GM21737 (cell line): Measurements from ENCODE around the gene FTO.
"Not testable (repeated sequence)": the region's sequence is repeated elsewhere in the genome, so short reads cannot be mapped to it uniquely, and the experiment has no call there.

Experiments used
- ATAC-seq: cut with Tn5 transposase; IDR thresholded peaks from one replicate; pipeline ENCODE4 v1.9.1; 2021; ENCODE audit warnings: mild to moderate bottlenecking, moderate library complexity; ENCODE audit not compliant: unreplicated experiment

The FTO gene

DNA sequence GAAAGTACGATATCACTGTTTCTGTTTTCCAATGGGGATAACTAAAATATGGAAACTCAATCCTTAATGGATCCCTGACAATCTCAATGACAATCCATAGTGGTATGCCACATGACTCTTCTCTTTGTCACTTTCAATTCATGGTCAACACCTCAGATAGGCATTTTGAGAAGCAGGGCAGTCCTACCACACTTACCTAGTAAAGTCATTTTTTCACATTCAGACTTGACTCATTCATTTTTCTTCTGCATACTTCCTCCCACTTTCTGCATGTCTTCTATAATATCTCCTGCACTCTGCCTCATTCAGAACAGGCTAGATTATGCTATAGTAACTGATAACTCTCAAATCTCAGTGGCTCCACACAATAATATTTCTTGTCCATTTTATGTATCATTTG is 117.5 kb downstream of the FTO start:
- no peak for ATAC-seq

DNA sequence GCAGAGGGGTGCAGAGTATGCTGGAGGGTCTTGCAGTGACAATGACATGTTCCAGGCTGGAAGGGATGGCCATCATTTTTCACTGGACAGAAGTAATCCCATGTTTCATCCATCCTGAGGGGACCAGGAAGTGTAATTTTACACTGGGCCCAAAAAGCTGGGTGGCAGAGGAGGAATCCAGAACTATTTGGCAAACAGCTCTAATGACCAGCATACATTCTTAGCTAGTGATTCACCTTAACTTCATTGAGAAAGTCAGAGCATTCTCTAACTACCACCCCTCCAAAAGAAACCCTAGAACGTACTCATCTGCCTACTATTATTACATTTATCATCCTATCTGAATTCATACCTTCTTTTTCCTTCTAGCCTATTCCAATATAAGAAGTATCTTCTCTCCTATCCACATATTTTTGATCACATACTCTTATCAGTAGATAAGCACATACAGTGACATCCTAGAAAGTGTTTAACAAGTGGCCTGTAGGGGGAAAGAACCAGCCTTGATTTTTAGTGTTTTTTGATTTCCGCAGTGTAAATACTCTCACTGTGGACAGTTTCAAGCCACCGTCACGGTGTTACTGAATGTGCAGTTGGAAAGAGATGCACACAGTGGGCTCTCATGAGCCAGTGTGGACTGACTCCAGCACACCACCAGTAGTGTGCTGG is 118.1 kb downstream of the FTO start:
- no peak for ATAC-seq

DNA sequence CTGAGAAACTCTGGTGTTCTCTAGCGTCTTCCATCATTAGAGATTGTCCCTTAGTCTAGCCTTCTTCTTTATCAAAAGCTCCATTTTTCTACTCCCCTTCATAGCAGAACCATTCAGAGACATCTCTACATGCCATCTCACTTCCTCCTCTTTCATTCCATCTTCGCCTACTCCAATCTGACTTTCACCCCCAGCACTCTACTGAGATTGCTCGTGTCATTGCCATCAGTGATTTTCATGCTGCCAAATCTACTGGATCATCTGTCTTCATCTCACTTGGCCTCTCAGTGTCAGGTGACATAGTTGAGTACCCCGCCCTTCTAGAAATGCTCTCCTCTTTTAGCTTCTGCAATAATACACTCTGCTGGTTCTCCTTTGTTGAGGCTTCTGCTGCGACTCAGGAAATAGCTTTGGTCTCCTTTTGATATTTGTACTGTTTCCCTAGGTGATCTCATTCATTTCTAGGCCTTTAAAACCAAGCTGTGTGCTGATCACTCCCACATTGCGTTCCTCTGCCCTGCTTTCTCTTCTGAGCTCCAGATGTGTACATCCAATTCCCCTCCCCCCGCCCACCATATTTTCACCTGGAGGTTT is 119.1 kb downstream of the FTO start:
- peak; percentile 87 for ATAC-seq

DNA sequence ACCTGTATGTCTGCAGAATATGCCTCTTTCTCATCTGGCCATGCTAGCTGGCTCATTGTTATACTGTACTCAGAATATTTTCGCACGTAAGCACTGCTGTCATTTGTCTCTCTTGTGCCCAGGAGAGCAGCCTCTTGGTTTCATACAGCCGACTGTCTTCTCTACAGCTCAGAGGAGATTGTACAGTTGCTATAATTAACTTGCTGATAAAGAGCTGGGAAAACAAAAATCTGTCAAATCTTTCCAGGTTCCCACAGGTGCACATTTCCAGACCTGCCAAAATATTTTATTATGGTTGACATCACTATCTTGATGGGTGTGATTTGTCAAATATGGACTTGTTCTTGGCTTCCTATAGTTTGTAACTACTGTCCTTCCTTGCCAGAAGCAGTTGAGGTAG is 122.7 kb downstream of the FTO start:
- ATAC-seq: no peak

DNA sequence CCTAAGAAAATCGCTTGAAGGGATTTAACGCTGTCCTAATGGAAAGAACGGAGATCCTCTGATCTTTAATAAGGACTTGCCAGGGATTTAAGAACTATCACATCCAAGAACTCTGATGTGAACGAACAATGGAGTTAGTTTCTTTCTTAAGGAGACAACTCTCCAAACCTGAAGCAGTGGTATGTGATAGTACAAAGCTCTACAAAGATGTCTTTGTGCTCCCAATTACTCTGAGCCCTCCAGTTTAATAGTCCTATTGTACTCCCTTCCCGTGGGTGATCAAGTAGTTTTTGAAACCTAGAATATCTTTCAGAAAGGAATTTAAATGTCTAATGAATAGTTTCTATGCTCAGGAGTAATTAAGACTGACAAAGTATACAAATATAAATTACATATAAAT is 123.8 kb downstream of the FTO start:
- ATAC-seq: no peak

DNA sequence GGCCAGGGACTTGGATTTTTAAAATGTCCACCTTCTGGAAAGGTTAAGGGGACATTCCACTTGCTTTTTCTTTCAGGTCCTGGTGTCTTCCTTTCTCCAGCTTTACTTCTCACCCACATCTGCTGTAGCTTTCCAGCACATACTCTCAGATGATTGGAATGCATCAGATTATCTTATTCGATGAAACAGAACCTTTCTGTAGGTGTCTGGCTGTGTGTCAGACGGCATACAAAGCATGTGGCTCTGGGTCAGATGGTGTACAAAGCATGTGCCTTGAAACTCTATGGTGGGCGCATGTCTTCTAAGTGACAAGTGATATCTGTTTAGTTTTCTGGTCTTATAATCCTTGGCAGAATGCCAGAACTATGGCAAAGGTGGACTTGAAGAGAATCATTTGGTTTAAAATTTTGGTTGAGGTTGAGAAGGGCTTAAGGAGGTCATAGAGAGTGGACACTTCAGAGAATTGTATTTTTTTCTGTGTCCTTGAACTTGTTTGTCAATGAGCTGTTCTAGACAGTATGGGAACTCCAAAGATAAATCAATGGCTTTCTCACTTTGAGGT is 125.3 kb downstream of the FTO start:
- no peak for ATAC-seq

DNA sequence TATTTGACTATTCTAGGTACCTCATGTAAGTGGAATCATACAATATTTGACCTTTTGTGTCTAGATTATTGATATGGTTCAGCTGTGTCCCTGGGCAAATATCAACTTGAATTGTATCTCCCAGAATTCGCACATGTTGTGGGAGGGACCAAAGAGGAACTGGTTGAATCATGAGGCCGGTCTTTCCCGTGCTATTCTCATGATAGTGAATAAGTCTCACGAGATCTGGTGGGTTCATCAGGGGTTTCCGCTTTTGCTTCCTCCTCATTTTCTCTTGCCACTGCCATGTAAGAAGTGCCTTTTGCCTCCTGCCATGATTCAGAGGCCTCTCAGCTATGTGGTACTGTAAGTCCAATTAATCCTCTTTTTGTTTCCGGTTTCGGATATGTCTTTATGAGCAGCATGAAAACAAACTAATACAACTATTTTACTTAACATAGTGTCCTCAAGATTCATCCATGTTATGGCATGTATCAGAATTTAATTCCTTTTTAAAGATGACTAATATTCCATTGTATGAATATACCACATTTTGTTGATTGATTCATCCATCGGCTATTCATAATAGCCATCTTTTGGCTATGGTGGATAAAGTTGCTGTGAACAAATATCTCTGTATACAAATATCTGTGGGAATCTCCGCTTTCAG is 129.1 kb downstream of the FTO start:
- no peak for ATAC-seq

DNA sequence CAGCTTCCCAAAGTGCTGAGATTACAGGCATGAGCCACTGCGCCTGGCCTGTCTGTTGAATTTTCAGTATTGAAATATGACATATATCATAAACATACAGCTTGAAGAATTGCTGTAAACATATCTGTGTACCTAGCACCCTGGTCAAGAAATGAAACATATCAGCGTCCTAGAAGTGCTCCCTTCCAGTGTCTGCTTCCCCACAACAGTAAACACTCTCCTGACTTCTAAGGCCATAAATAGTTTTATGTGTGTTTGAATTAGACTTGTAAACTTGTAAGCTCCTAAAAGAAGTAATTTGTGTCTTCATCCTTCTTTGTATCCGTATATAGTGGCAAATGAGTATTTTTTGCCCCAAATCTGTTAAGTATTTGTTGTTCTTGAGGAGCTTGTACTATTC is 132.2 kb downstream of the FTO start:
- no peak for ATAC-seq

DNA sequence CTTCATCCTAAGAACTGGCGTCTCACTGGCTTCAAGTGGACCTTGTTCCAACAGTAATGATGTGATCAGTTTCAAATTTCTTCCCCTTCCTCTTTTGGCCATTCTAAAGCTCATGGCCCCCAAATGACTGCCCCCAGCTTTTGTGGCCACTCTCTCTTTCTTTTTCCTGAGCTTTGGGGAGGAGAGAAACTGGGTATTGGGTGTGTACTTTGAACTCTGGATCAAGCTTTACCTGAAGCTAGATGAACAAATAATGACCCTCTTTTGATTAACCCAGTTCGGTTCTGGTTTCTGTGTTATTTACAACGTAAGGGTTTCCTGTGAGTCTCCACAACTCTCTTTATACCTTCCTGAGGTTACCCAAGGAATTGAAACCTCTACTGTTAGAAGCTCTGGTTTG is 132.7 kb downstream of the FTO start:
- ATAC-seq: no peak

DNA sequence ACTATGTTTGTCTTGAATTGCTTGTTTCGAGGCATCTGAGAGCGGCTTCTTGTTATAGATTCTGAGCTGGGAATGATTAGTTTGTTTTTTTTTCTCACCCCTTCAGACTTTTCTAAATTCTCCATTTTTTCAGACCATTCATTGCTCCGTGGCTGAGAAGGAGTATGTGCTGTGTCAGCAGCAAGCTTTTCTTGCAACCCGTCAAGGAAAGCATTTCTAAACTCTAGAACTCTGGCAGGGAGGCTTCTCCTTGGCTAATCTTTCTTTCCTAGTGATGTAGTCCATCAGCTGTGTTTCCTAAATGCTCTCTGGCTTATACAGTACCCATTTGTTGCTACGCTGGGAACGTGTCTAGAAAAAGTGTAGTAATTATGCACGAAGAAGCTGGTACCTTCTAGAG is 133.5 kb downstream of the FTO start:
- ATAC-seq: no peak

DNA sequence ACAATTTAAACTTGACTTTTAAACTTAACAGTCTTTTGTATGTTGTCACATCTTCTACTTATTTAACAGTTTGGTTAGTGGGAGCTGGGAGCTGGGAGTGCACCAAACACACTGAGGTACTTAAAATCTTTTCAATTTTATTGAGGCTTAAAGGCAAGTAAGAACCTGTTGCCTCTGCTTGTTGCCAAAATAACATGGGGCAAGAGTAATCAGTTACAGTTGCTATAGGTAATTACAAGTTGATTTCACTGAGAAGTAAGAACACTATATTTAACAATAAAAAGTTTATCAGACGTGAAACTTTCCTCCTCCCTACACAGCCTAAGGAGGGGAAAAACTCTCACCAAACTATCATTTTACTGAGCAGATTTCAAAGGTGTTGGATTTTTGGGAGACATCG is 135.2 kb downstream of the FTO start:
- ATAC-seq: no peak

DNA sequence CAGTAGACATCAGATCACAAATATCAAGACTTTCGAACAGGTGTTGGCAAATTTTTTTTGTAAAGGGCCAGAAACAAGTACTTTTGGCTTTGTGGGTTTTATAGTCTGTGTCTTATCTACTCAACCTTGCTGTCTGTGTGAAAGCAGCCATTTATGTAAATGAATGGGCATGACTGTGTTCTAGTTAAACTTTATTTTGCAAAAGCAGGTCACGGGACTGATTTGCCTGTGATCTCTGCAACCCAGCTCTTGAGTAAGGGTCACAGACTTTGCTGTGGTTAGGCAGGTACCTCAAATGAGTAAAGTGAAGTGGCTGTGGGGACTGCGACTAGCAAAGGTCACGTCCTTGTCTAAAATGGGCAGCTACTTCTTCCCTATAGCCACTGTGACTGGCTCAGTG is 136.5 kb downstream of the FTO start:
- ATAC-seq: no peak

DNA sequence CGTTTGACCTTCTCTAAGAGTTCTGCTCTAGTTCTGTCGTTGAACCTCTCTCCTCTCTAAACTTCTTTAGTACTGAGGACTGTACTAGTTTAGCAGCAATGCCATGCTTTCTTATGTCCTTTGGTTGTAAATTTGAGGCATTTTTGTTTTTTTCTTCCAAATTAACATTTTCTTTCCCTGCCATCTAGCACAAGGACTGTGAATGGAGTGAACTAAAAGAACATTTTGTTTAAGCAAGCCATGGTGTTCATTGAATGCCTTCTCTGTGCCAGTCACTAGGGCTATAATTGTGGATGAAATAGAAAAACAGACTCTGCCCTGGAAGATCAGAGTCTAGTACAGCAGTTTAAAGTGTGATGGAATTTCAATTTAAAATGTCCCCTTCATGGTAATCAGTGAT is 137.9 kb downstream of the FTO start:
- no peak for ATAC-seq

DNA sequence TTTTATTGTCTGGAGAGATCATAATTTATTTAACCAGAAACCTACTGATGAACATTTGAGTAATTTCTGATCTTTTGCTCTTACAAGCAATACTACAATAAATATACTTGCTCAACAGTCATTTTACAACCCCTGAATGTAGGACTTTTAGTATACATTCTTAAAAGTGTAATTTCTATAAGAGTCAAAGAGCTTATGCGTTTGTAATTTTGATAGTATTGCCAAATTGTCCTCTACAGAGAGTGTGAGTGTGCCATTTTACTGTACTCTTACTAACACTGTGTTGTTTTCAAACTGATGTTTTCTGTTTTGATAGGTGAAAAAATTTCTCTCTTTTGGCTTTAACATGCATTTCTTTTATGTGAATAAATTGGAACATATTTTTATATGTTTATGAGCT is 139.1 kb downstream of the FTO start:
- ATAC-seq: no peak

DNA sequence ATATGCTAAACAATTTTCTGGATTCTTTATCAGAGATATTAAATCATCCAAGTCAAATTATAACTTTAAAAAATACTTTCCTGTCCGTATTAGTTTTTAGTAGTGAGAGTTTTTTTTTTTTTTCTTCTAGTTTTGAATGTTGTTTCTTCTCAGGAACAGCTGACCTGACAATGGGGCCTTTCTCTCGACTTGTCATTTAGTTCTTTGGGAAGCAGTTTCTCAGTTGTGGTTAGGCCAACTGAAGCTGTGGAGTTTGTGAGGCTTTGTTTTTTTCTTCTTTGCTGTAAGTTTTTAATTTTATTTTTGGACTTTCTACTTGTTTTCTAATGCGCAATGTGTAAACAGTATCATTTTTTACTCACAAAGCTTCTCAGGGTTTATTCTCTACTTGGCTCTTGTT is 140.8 kb downstream of the FTO start:
- ATAC-seq: no peak

DNA sequence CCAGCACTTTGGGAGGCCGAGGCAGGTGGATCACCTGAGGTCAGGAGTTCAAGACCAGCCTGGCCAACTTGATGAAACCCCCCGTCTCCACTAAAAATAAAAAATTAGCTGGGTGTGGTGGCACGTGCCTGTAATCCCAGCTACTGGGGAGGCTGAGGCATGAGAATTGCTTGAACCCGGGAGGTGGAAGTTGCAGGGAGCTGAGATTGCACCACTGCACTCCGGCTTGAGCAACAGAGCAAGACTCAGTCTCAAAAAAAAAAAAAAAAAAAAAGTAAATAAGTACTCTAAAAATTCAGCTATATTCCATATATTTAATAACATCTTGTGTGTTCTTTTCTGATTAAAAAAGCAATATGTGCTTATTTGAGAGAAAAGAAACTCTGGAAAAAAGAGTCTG is 142.6 kb downstream of the FTO start:
- not testable (repeated sequence) for ATAC-seq

DNA sequence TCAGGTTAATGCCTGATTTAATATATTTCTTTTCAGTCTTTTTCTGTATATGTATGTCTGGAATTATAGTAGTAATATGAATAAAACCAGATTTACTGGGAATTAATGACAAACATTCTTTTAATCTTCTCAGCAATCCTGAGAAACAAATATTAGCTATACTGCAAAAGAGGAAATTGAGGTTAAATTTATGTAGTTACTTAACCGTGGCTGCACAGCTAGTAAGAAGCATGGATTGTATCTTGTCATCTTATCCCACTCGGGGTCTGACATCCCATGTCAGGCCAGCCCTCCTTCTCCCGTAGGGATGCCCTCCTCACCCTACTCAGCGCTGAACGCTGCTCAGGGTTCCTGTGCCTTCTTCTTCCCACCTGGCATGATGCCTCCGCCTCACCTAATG is 143.0 kb downstream of the FTO start:
- ATAC-seq: no peak

DNA sequence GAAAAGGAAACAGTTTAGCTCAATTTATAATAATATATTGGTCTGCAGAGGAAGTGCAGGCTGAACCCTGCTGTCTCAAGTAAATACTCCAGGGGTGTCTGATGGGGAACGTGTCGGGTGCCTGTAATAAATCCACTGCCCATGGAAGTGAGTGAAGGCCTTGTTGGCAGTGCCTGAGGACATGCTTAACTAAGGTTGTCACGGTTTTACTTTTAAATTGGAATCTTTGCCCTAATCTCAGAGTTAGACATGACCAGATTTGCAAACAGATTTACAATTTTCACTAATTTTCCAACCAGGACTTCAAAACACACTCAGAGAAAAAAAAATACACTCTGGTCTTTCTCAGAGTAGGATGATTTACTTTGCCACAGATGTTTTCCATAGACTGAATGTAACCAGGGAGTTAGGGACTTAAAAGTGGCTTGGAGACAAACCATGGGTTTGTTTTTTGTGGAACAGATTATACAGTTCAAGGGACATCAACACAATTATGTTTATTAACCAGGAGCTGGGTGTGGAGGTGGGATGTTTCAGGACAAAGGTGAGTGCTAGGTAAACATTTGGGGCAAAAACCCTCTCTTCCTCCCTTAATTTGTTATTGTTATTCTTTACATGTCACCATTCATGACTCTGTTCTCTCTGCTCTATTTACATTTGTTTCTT is 144.5 kb downstream of the FTO start:
- ATAC-seq: no peak

DNA sequence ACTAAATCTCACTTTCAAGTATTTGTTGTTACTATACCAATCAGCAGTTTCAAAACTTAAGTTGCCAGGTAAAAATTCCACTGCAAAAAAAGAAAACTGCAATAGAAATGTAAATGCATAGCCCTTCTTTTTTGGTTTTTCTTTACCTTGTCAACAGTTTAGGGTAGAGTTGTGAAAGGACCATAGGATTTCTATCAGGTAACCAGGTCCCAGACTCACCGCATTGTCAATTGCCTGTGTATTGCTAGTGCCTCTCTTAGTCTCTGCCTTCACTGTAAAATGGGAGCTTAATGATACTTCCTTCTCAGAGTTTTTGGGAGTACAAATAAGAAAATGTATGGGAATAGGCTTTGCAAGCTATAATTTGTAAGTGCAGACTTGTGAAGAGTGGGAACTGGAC is 145.0 kb downstream of the FTO start:
- ATAC-seq: no peak

DNA sequence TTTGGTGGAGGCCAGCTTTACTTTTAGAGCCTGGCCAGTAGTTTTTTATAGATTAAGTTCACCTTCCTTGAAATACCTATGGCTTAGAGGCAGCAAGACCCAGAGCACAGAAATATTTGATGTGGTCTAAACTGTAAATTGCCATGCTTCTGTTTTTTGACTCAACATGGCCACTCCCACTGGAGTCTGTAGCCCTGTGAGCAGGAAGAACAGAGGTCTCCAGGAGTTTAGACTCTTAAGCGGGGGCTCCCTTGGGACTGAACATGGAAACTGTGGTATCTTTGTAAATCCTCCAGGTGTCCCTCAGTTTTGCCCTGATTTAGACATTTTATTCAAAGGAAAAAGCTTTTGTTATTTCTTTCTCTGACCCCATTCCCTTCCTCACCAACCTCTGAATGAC is 145.6 kb downstream of the FTO start:
- no peak for ATAC-seq

DNA sequence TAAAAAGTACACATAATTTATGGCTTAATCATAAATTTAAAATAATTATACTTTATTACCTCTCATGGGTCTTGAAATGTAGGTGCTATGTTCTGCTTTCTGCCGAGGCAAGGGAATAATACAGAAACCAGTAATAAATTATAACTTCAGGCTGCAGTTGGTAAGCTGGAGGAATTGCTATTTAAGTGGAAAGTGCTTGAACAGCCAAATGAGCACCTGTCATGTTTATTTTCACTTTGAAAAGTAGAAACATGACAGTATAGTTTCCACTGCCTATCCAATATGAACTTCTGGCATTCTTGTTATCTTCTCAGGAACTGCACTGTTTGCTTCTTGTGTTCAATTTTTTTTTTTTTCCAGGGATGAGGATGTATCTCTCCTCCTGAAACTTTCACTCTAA is 146.0 kb downstream of the FTO start:
- no peak for ATAC-seq

DNA sequence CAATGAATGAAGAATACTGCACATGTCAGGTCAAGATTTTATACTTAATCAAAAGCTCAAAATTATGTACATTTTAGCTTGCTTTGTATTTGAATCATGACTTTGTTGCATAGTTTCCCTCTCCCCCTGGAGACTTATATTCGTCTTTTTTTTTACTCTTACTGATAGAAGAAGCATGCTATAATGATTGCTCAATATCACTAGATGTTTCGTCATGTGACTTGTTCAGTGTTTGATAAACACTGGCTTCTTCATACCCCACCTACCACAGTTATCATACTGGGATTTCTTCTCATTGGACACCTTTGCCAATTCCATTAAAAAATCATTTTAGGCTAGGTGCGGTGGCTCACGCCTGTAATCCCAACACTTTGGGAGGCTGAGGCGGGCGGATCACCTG is 148.7 kb downstream of the FTO start:
- no peak for ATAC-seq
